ENCODE data around the gene AHCYL2.

AHCYL2 gene

GRCh38 chr7:129224251-129225205 lies at the start of gene AHCYL2:
Gene AHCYL2 (plus strand): TSS chr7:129225030.
- peak within 1 kb of the TSS; percentile 72 for H3K4me3 ChIP-seq (ENCODE audit: low read length)
- peak; percentile 97 for DNase-seq (ENCODE audit: low read depth)
- TF ChIP-seq CTCF (conservative IDR thresholded peaks at IDR 0.05; ENCODE audit: low read length), result no peak

GRCh38 chr7:129176916-129177710 lies 47.7 kb upstream of the AHCYL2 start:
- no peak for TF ChIP-seq CTCF (conservative IDR thresholded peaks at IDR 0.05; ENCODE audit: low read length)
- DNase-seq (ENCODE audit: low read depth), result no peak
- no peak overlapping the region for H3K4me3 ChIP-seq (ENCODE audit: low read length)

GRCh38 chr7:129184981-129185670 lies 39.7 kb upstream of the AHCYL2 start:
- DNase-seq (ENCODE audit: low read depth), result no peak
- TF ChIP-seq CTCF (conservative IDR thresholded peaks at IDR 0.05; ENCODE audit: low read length), result no peak
- no peak overlapping the region for H3K4me3 ChIP-seq (ENCODE audit: low read length)

- no peak for TF ChIP-seq CTCF (conservative IDR thresholded peaks at IDR 0.05; ENCODE audit: low read length)
- no peak overlapping the region for H3K4me3 ChIP-seq (ENCODE audit: low read length)
- no peak for DNase-seq (ENCODE audit: low read depth)
These were observed 38.0 kb upstream of the AHCYL2 start for GRCh38 chr7:129186749-129187260.

- H3K4me3 ChIP-seq (ENCODE audit: low read length), result peak overlapping the region; percentile 61
- no peak for TF ChIP-seq CTCF (conservative IDR thresholded peaks at IDR 0.05; ENCODE audit: low read length)
- DNase-seq (ENCODE audit: low read depth), result no peak
These were observed 37.0 kb upstream of the AHCYL2 start for GRCh38 chr7:129187681-129188371.

- no peak for DNase-seq (ENCODE audit: low read depth)
These were observed 36.4 kb upstream of the AHCYL2 start, which contains the start of gene SMO for GRCh38 chr7:129188372-129188891. Gene SMO (plus strand): TSS chr7:129188633. CDS start chr7:129189152, 519 bp downstream.

More at GRCh38 chr7:129188372-129188891, 36.4 kb upstream of the AHCYL2 start, which contains the start of gene SMO:
- TF ChIP-seq CTCF (conservative IDR thresholded peaks at IDR 0.05; ENCODE audit: low read length), result no peak
- H3K4me3 ChIP-seq (ENCODE audit: low read length), result peak within 1 kb of the TSS; percentile 61

Data from AG10803 (cell line).